GM12891 (cell line): ENCODE results near the gene RER1.

Experiments
- DNase-seq: peaks from one replicate; pipeline ENCODE4 v3.0.0; 2011; ENCODE audit warnings: low spot score; ENCODE audit not compliant: insufficient read length
- FAIRE-seq: peaks from 2 replicates; lab custom pipeline; 2011; peaks lifted over from hg19 to GRCh38; lab: Jason Lieb, UNC
- PAX5 ChIP-seq: IDR thresholded peaks from 2 replicates; pipeline ENCODE4 v1.6.1; 2011; ENCODE audit warnings: low read length, moderate library complexity, mild to moderate bottlenecking; ENCODE audit not compliant: insufficient read depth, severe bottlenecking
- POLR2A ChIP-seq: IDR thresholded peaks from 2 replicates; pipeline ENCODE4 v1.6.1; 2011; ENCODE audit warnings: low read depth, low read length, control low read depth
- POLR2AphosphoS5 ChIP-seq: IDR thresholded peaks from 2 replicates; pipeline ENCODE4 v1.6.1; 2011; ENCODE audit warnings: low read depth, low read length, control low read depth
- POU2F2 ChIP-seq: IDR thresholded peaks from 2 replicates; pipeline ENCODE4 v1.6.1; 2011; ENCODE audit warnings: low read depth, mild to moderate bottlenecking, control low read depth, low read length, moderate library complexity
- SPI1 ChIP-seq: IDR thresholded peaks from 2 replicates; pipeline ENCODE4 v1.6.1; 2011; ENCODE audit warnings: low read depth, low read length, control low read depth
- TAF1 ChIP-seq: IDR thresholded peaks from 2 replicates; pipeline ENCODE4 v1.6.1; 2011; ENCODE audit warnings: low read depth, low read length, control low read depth

Gene RER1

DNA sequence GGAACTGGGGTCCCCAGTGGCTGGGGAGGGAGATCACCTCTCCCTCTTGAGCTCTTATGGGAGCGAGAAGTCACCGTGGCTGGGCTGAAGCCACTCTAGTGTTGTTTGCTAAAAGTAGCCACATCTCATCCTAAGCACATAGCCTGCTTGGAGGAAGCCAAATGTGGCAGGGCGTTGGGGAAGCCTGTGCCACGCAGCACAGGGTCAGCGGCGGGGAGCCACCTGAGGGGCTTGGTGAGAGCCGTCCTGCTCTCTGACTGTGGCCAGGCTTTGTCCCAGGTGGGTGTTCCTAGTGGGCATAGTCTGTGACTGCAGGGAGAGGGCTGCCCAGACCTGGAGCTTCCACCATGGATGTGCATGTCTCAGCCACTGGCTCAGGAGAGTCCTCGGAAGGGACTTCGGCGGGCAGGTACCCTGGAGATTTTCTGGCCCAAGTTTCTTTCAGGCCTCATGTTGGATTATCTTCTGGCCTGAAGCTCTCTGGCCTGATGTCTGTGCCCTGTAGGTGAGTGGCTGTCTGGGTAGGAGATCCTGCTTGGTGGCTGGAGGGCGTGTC, 39.2 kb upstream of the RER1 start:
- FAIRE-seq: no peak
- no peak for DNase-seq
- TF ChIP-seq POLR2A: no peak
- no peak for TF ChIP-seq SPI1
- TF ChIP-seq POU2F2: no peak
- TF ChIP-seq TAF1: no peak
- TF ChIP-seq POLR2AphosphoS5: no peak
- TF ChIP-seq PAX5: no peak

DNA sequence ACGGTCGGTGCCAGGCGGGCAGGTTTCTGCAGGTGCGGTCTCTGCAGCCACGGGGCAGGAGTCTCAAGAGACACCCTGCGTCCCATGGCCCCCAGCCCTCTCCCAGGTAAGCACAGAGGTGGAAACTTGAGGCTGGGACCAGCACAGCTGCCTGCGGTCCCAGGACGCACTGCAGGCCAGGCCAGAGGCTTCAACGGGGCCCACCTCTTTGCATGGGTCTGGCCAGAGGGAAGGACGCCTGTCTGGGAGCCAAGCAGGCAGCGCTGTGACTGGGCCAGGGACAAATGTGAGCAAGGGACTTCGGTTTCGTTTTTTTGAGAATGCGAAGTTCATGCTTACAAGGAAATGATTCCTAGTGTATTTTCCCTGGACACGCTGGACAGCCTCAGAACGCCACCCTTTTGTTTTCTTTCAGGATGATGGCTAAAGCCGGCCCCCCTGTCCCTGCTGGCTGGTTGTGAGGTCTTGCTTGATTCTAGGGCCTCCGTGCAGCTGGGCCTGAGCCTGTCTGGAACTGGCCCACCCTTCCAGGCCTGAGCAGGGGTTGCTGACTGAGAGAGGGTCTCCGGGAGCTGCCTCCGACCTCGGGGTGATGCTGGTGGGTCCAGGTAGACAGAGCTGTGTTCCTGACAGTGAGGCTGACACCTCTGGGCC, 38.6 kb upstream of the RER1 start:
- no peak for FAIRE-seq
- DNase-seq: no peak
- TF ChIP-seq POLR2A: no peak
- no peak for TF ChIP-seq PAX5
- no peak for TF ChIP-seq SPI1
- no peak for TF ChIP-seq POU2F2
- no peak for TF ChIP-seq POLR2AphosphoS5
- no peak for TF ChIP-seq TAF1

DNA sequence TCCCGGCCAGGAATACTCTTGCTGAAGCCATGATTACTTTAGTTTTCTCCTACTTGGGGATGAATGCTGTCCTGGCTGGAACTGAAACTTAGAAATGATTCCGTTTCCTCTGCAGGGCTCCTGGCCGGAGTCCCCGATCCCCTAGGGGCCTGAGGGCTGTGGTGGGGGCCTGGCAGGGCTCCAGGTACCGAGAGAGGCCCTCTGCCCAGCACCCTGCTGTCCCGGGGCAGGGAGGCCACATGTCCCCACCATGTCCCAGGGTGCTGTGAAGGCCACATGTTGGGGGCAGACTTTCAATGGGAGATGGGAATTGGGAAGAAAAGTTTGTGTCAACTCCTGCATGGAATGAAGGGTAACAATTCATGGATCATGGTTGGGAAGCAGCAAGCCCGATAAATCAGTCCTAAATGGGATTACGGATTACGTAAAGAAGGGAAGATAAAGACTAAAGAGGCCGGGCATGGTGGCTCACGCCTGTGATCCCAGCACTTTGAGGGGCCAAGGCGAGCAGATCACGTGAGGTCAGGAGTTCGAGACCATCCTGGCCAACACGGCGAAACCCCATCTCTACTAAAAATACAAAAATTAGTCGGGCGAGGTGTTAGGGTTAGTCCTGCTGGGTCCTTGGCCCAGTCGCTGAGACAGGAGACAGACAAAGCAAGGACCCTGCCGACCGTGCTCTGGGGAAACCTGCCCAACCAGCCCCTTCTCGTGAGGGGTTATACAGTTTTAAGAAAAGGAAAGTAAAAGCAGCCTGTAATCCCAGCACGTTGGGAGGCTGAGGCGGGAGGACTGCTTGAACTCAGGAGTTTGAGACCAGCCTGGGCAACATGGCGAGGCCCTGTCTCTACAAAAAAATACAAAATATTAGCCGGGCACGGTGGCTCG, 37.8 kb upstream of the RER1 start:
- no peak for TF ChIP-seq SPI1
- no peak for TF ChIP-seq TAF1
- no peak for TF ChIP-seq POLR2A
- no peak for TF ChIP-seq PAX5
- TF ChIP-seq POLR2AphosphoS5: no peak
- no peak for TF ChIP-seq POU2F2
- FAIRE-seq (no peak), DNase-seq (no peak)

DNA sequence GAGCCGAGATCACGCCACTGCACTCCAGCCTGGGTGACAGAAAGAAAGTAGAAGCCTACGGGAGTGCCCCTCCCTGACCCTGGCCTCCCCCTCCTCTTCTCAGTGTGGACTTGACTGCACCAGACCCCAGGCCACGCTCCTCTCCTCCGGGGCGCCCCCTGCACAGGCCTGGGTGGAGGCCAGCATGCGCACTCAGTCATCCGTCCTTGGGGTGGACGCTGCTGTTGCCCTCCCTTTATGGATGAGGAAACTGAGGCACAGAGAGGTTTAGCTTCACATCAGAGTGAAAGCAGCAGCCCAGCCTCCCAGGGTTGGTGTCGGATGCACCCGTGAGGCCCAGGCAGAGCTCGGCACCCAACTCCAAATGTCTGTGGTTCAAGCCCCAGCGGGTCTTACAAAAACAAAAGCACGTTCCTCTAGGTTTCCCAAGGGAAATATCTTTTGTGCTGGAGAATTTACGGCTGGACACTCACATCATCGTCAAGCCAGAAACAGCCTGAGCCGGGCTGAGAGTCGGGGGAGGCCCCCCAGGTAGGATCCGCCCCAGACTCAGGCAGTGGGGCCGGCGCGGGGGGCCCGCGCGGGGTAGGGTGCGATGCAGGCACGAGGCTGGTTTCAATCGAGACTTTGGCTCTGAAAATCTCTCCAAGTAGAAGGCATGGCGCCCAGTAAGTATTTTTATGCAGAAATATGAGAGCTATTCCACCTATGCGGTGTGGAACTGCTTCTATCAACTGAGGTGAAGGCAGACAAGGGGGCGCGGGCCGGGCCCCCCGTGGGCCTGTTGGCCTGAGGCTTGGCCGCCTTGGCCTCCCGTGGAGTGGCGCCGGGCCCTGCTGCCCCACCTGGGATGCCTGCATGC, 36.9 kb upstream of the RER1 start:
- FAIRE-seq: no peak
- TF ChIP-seq SPI1 (no peak), POU2F2 (no peak), POLR2AphosphoS5 (no peak), POLR2A (no peak), TAF1 (no peak), PAX5 (no peak)
- DNase-seq: no peak

DNA sequence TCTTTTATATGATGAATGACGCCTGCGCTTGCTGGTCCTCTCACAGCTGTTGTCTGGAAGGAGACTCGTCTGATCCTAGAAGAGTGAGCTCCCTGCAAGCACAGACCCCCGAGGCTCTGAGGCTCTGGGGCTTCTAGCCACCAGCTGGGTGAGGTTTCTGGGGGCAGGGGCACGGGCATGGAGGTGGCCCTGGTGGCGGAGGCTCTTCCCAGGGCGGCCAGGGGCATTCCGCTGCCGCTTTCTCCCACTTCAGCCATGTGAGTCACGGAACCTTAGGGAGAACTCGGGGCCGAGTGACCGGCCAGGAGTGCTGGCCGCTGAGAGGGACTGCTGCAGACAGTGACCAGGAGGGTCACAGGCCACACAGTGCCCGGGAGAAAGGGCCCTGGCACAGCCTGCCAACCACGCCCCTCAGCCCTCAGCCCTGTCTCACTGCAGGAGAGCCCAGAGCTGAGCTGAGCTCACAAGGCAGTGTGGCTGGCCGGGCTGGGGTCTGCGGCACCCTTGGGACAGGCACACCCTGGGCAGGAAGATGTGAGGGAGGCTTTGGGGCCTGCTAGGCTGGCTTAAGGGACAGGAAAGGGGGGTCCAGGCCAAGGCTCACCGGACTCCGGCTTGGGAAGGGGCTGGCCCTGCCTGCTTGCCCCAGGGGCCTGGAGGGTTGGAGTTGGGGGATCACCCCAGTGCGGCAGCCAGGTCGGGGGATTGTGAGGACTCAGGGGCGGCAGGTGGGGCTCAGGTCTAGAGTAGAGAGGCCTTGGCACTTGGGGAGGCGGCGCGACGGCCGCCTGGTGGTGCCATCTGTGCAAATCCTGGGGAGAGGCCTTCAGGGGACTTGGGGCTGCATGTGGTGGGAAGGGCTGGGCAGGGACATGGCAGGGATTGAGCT, 36.0 kb upstream of the RER1 start:
- no peak for TF ChIP-seq SPI1
- no peak for TF ChIP-seq POU2F2
- no peak for TF ChIP-seq POLR2AphosphoS5
- TF ChIP-seq POLR2A: no peak
- no peak for TF ChIP-seq TAF1
- no peak for TF ChIP-seq PAX5
- FAIRE-seq: no peak
- DNase-seq: no peak

DNA sequence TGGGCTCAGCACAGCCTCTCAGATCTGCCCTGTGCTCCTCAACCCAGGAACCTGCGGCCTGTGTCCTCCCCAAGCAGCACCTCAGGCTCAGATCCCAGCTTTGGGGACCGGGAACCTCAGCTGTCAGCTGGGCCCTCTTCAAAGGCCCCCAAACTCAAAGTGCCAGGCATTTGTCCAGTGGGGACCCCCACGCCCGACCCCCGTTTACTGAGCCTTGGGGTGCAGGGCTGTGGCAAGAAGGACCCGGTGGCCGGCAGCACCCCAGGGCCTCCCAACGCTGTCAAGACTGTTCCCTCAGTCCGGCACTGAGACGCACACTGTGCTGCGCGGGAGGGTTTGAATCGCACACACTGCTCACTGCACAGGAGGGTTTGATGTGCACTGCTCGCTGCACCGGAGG, 35.2 kb upstream of the RER1 start:
- TF ChIP-seq POU2F2: no peak
- TF ChIP-seq POLR2A: no peak
- no peak for TF ChIP-seq POLR2AphosphoS5
- no peak for TF ChIP-seq PAX5
- no peak for TF ChIP-seq TAF1
- no peak for TF ChIP-seq SPI1

DNA sequence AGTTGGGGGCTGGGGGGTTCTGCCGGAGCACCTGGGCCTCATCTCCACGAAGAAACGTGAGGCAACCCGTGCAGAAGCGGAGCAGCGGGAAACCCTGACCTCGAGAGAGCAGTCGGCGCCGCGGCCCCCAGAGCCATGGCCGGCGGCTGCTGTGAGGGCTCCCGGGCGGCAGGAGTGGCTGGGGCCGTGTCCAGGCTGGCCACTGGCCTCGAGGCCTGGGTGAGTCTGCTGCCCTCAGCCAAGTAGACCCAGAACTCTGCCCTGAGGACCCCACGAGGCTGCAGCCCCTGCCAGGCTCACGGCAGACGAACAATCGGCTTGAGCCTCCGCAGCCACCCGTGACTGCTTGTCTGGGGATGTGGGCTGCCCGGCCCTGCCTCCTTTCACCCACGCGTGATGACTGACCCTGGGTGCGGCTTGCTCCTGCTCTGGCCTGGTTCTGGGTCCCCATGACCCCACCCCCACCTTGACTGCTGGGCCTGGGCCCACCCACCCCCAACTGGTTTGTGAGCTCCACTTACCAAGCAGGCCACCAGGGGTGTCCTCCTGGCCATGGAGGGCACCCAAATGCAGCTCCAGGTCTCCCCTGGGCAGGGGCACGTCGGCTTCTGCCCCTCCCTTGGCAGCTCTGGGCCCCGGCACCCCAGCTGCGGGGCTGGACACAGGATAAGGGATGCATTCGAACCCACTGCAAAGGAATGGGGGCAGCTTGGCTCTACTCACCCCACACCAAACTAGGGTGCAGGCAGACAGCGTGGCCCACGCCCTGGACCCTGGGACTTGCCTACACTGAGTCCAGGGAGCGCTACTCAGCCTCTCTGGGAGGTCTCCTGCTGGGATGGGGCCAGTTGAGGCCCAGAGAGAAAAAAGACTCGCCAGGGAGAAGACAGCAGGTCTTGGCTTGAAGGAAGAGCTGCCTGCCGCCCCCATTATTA, 34.5 kb upstream of the RER1 start:
- DNase-seq: no peak
- TF ChIP-seq PAX5 (no peak), POLR2A (no peak), TAF1 (no peak), POU2F2 (no peak), POLR2AphosphoS5 (no peak), SPI1 (no peak)
- FAIRE-seq: no peak

More for the DNA sequence above, 35.2 kb upstream of the RER1 start:
- DNase-seq (no peak), FAIRE-seq (no peak)

DNA sequence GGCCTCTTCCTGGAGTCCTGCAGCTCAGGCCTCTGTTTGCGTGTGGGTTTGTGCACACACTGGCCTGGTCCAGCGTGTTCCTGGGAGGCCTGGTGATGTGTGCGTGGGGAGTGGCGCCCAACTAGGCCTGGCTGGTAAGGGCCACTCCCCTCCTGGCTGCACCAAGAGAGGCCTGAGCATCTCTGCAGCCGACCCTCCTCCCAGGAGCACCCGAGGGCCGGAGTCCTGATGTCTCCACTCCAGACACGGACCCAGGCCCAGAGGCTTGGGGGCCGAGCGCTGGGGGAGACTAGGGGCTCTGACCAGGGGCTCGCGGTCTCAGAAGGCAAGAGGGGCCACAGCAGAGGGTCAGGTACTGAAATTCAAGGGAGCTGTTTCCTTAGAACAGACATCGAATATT, 33.6 kb upstream of the RER1 start:
- TF ChIP-seq SPI1: no peak
- FAIRE-seq: no peak
- no peak for DNase-seq
